GM19193 (cell line): Measurements from ENCODE around the gene DLGAP1.

ENCODE experiments used
- POLR2A ChIP-seq: IDR thresholded peaks from 4 replicates; pipeline ENCODE4 v1.6.1; 2011; ENCODE audit not compliant: insufficient read depth, insufficient read length; ENCODE audit errors: extremely low read depth

The DLGAP1 gene

DNA sequence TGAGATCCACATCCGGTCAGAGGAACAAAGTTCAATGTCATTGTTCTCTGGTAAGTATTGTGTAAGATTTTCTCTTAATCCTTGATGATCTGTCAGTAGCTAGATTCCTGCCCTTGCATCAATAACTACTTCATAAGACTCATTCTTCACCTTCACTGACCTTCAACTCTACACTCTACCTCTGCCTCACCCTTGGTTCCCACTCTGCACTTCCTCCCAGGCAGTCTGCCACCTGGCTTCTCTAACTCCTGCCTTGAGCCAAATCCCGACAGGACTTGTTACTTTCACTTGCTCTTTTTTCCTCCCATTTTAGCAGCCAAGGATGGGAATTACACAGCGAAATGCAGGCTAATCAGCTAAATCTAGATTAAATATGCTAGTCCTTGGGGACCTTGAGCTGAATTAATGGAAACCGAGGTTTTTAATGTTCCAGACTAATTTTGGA is 190.7 kb downstream of the DLGAP1 start:
- TF ChIP-seq POLR2A, result no peak

- TF ChIP-seq POLR2A, result no peak
Measured at GRCh38 chr18:4260107-4260506, 195.0 kb downstream of the DLGAP1 start.

GRCh38 chr18:4256766-4257417 is 198.2 kb downstream of the DLGAP1 start:
- no peak for TF ChIP-seq POLR2A

GRCh38 chr18:4254840-4255239 is 200.3 kb downstream of the DLGAP1 start:
- TF ChIP-seq POLR2A, result no peak

GRCh38 chr18:4252829-4253228 is 202.3 kb downstream of the DLGAP1 start:
- TF ChIP-seq POLR2A, result no peak

DNA sequence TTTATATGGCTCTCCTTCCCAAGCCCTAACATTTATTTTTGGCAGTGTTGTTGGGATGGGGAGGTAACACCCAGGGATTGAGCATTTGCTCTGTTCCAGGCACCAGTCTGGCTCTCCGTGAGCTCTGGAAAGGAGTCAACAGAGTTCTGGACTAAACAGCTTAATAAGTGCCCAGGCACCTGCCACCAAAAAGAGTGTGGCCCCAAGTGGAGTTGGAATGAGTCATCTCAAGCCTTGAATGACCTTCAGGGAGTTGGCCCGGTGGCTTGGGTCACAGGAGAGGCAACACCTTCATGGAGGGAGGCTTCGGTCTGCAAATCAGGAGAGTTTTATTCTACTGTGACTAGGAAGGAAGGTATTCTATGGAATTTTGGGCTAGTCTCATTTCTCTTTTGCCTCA is 203.2 kb downstream of the DLGAP1 start:
- TF ChIP-seq POLR2A, result no peak

- TF ChIP-seq POLR2A, result no peak
Measured at GRCh38 chr18:4251206-4251605, 203.9 kb downstream of the DLGAP1 start.

DNA sequence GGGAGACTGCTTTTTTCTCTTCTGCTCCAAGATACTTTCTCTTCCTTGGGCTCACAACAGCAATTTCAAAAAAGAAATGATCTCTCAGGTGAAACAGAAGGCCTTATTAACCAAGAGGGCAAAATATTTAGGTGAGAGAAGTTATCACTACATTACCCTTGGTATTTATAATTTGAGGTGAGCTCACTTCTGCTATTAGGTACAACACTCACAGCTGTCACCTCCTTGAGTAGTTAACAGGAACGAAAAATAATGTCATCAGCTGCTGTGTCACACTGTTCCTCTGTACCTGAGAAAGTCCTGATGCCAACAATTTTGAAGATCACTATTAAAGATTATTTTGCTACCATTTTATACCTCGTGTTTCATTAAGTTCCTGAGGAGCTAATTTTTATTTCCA is 205.0 kb downstream of the DLGAP1 start:
- no peak for TF ChIP-seq POLR2A

DNA sequence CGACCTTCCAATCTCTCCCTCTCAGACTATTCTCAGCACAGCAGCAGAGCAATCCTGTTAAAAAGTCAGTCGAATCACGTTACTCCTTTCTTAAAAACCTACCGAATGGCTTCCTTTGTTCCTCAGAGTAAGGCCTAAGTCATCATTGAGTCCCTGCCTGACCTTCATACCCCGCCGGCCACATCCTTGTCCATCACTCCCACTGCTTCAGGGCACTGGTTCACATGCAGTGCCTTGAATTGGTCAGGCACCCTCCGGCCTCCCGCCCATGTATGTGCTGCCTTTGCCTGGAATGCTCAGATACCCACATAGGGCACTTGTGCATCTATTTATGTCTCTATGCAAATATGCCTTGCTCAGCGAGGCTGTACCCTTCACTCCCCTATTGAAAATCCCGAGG is 206.4 kb downstream of the DLGAP1 start:
- TF ChIP-seq POLR2A, result no peak

GRCh38 chr18:4246374-4246773 is 208.7 kb downstream of the DLGAP1 start:
- no peak for TF ChIP-seq POLR2A

GRCh38 chr18:4245456-4245855 is 209.7 kb downstream of the DLGAP1 start:
- no peak for TF ChIP-seq POLR2A

- TF ChIP-seq POLR2A, result no peak
Measured at GRCh38 chr18:4242431-4243161, 212.5 kb downstream of the DLGAP1 start.

DNA sequence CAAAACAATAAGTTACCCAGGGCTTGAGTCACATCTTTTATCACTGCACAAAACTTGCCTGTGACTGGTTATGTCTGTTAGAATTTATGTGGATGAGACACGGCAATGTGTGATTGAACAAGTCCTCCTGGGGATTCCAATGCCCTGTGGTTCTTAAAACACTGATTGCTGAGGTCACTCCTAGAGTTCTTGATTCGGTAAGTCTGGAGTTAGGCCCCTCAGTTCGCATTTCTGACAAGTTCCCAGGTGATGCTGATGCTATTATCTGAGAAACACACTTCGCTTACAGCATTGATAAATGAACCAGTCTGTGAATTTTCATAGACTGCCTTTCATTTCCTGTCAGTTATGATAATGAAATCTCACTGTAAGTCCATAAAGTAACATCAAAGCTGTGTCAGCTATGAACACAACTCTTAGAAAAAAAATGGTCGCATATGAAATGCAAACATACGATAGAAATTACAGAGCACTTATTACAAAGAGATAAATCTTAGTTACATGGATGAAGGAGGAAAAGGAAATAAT is 214.0 kb downstream of the DLGAP1 start:
- no peak for TF ChIP-seq POLR2A

GRCh38 chr18:4238966-4239365 is 216.1 kb downstream of the DLGAP1 start:
- TF ChIP-seq POLR2A, result no peak

- TF ChIP-seq POLR2A, result no peak
Measured at GRCh38 chr18:4237664-4238041, 217.5 kb downstream of the DLGAP1 start.

DNA sequence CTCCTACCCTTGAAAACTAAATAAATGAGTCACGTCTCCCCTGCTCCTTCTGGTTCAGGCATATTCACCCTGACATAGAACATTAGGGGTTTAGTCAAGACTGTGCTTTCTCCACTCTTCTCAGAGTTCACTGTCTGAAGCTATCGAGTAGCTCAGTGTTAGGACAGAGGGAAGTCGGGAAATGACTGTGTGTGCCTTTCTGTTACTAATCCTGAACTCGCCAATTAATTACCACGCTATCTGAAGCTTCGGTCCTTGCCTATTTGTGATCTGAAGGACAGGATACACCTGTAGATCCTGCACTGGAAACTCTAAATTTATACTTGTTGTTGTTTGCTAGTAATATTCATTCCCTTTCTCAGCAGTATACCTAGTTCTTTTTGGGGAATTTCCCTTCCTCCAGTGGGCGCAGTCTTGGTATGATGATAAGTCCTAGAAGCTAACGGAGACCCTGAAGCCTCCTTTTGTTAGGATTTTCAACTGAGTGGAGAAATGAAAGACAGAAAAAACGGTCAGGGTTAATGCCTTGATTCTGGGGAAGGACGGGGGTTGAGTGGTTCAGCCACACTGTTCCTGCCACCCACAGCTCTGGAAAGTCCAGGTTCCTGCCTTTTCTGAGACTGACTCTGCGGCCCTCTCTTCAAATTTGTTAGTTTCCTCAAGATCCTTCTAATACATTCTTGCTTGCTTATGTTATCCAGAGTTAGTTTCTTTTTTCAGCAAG is 218.0 kb downstream of the DLGAP1 start:
- no peak for TF ChIP-seq POLR2A

GRCh38 chr18:4233468-4233867 is 221.6 kb downstream of the DLGAP1 start:
- TF ChIP-seq POLR2A, result no peak

GRCh38 chr18:4232656-4233055 is 222.5 kb downstream of the DLGAP1 start:
- no peak for TF ChIP-seq POLR2A
